A549 (cell line): Measurements from ENCODE around the gene NIM1K. TPM values are rescaled to one million over a fixed set of nuclear protein-coding genes. Genes with fewer than 3 reads are reported as not detected.

ENCODE experiments used
- ATAC-seq, 2 experiments: fragments of 200-7000 bp in 1 of 2; fragments of >200 bp in 1 of 2; cut with Nextera tagmentation in 1 of 2; cut with Tn5 transposase in 1 of 2; 3 replicates each; pipeline versions ENCODE4 v1.8.0 to v1.9.1; 2018 to 2020; ENCODE audit warnings: mild to moderate bottlenecking in 1 of 2, moderate library complexity in 1 of 2
- CTCF ChIA-PET: fragments of 300-600 bp; sonication (Branson Sonifier 250); formaldehyde crosslinking; extraction: SDS; loops from one replicate; lab custom pipeline; 2021; ENCODE audit warnings: antibody characterized with exemption, inconsistent platforms; lab: Yijun Ruan, JAX
- POLR2A ChIA-PET: fragments of 350-600 bp; formaldehyde crosslinking; extraction: SDS; loops from one replicate; lab custom pipeline; 2021; ENCODE audit warnings: antibody characterized with exemption, inconsistent platforms; lab: Yijun Ruan, JAX
- DNase-seq, 2 experiments: peaks; one replicate each; pipeline versions ENCODE4 v3.0.0 to v3.0.0-alpha.2; 2011 to 2016; ENCODE audit warnings: low read depth in 1 of 2, low spot score in 1 of 2
- FAIRE-seq: peaks from 2 replicates; lab custom pipeline; 2011; peaks lifted over from hg19 to GRCh38; lab: Jason Lieb, UNC
- H3K27ac ChIP-seq, 2 experiments: fragments of >200 bp; sonication (Bioruptor Twin); formaldehyde crosslinking; 3 replicates each; pipeline ENCODE4 v1.5.1; 2016 to 2017
- H3K4me1 ChIP-seq: fragments of >200 bp; sonication (Bioruptor Twin); formaldehyde crosslinking; 3 replicates; pipeline ENCODE4 v1.6.1; 2016
- H3K4me2 ChIP-seq: fragments of >200 bp; sonication (Bioruptor Twin); formaldehyde crosslinking; 3 replicates; pipeline ENCODE4 v1.6.1; 2016
- H3K4me3 ChIP-seq: fragments of >200 bp; sonication (Bioruptor Twin); formaldehyde crosslinking; 3 replicates; pipeline ENCODE4 v1.5.1; 2016
- H3K9me3 ChIP-seq: fragments of >200 bp; sonication (Bioruptor Twin); formaldehyde crosslinking; 3 replicates; pipeline ENCODE4 v1.6.1; 2016
- BHLHE40 ChIP-seq: IDR thresholded peaks from 2 replicates; pipeline ENCODE4 v1.6.1; 2012; ENCODE audit warnings: low read depth, low read length, inconsistent platforms
- CBX2 ChIP-seq: fragments of 200-600 bp; sonication (generic); IDR thresholded peaks from 2 replicates; pipeline ENCODE4 v1.6.1; 2016; ENCODE audit warnings: low read depth, mild to moderate bottlenecking, borderline replicate concordance
- ELK1 ChIP-seq: fragments of 150-350 bp; IDR thresholded peaks from 2 replicates; pipeline ENCODE4 v1.6.1; 2014; ENCODE audit warnings: low read depth, mild to moderate bottlenecking, low read length
- ESRRA ChIP-seq: fragments of 150-350 bp; IDR thresholded peaks from 2 replicates; pipeline ENCODE4 v1.6.1; 2014; ENCODE audit warnings: mild to moderate bottlenecking, low read length, borderline replicate concordance
- FOSB ChIP-seq: fragments of 250-450 bp; sonication (Bioruptor Pico); IDR thresholded peaks from 2 replicates; pipeline ENCODE4 v1.5.0; 2020; ENCODE audit warnings: mild to moderate bottlenecking, moderate library complexity
- FOSL2 ChIP-seq, 2 experiments: fragments of 450-650 bp in 1 of 2; fragments of >200 bp in 1 of 2; sonication (Bioruptor Twin) in 1 of 2; formaldehyde crosslinking; IDR thresholded peaks; 2 replicates each; pipeline versions ENCODE4 v1.5.0 to v1.6.1; 2016 to 2020; ENCODE audit warnings: mild to moderate bottlenecking in 1 of 2, moderate library complexity in 1 of 2
- GATA3 ChIP-seq: IDR thresholded peaks from 2 replicates; pipeline ENCODE4 v1.6.1; 2012; ENCODE audit warnings: borderline replicate concordance
- HDAC2 ChIP-seq: fragments of 200-600 bp; sonication (generic); IDR thresholded peaks from 2 replicates; pipeline ENCODE4 v1.6.1; 2016
- HOXA7 ChIP-seq: fragments of 250-450 bp; sonication (Bioruptor Pico); IDR thresholded peaks from 2 replicates; pipeline ENCODE4 v1.5.0; 2020; ENCODE audit warnings: mild to moderate bottlenecking, moderate library complexity
- JUN ChIP-seq, 2 experiments: fragments of >200 bp; sonication (Bioruptor Twin); formaldehyde crosslinking; IDR thresholded peaks; 2 replicates in 1 of 2; 3 replicates in 1 of 2; pipeline ENCODE4 v1.6.1; 2016 to 2017
- JUNB ChIP-seq: fragments of >200 bp; sonication (Bioruptor Twin); formaldehyde crosslinking; IDR thresholded peaks from 2 replicates; pipeline ENCODE4 v1.6.1; 2016
- NR3C1 ChIP-seq: fragments of >200 bp; sonication (Bioruptor Twin); formaldehyde crosslinking; IDR thresholded peaks from 3 replicates; pipeline ENCODE4 v1.6.1; 2017
- PHF8 ChIP-seq: fragments of 200-600 bp; sonication (generic); IDR thresholded peaks from 2 replicates; pipeline ENCODE4 v1.6.1; 2016; ENCODE audit warnings: low read depth, mild to moderate bottlenecking, antibody characterized with exemption, moderate library complexity, borderline replicate concordance
- POLR2AphosphoS2 ChIP-seq: conservative IDR thresholded peaks from 2 replicates; pipeline ENCODE4 v1.6.1; 2012; ENCODE audit warnings: low read length, improper control_type of control experiment, inconsistent platforms
- RARB ChIP-seq: fragments of 250-450 bp; sonication (Bioruptor Pico); IDR thresholded peaks from 2 replicates; pipeline ENCODE4 v1.8.0; 2021; ENCODE audit warnings: mild to moderate bottlenecking, moderate library complexity
- RNF2 ChIP-seq: fragments of 200-600 bp; sonication (generic); IDR thresholded peaks from 2 replicates; pipeline ENCODE4 v1.6.1; 2016; ENCODE audit warnings: low read depth, mild to moderate bottlenecking, antibody characterized with exemption, moderate library complexity, borderline replicate concordance
- SREBF2 ChIP-seq: fragments of 450-650 bp; IDR thresholded peaks from 2 replicates; pipeline ENCODE4 v1.6.1; 2014; ENCODE audit warnings: mild to moderate bottlenecking, moderate library complexity
- TFCP2L1 ChIP-seq: fragments of 250-450 bp; sonication (Bioruptor Pico); IDR thresholded peaks from 2 replicates; pipeline ENCODE4 v1.5.0; 2021; ENCODE audit warnings: mild to moderate bottlenecking
- TP53 ChIP-seq: fragments of 250-450 bp; sonication (Bioruptor Pico); IDR thresholded peaks from 2 replicates; pipeline ENCODE4 v1.5.0; 2021; ENCODE audit warnings: mild to moderate bottlenecking, moderate library complexity
- ZC3H11A ChIP-seq: fragments of 450-650 bp; IDR thresholded peaks from 2 replicates; pipeline ENCODE4 v1.6.1; 2014; ENCODE audit warnings: antibody characterized with exemption, mild to moderate bottlenecking
- ZSCAN20 ChIP-seq: fragments of 250-450 bp; sonication (Bioruptor Pico); IDR thresholded peaks from 2 replicates; pipeline ENCODE4 v1.8.0; 2022; ENCODE audit warnings: mild to moderate bottlenecking, moderate library complexity
- WGBS: methylation state at CpG from one replicate; pipeline ENCODE4 v1.1.6; 2017; ENCODE audit errors: missing lambda C conversion rate; 5-methylcytosine and 5-hydroxymethylcytosine counted together
- polyA plus RNA-seq, 4 experiments: library from polyadenylated mRNA; depleted of rRNA in 3 of 4; stranded (reverse); fragments of >200 nt; fragmentation: RNase III in 1 of 4; extraction: RNeasy Plus Mini Kit Qiagen cat#74134 plus additional on column Dnase treatment in 1 of 4; gene quantifications; 2 replicates in 3 of 4; 3 replicates in 1 of 4; pipeline ENCODE4 v1.2.3, GENCODE V29; 2011 to 2017
- TF ChIP-seq, protein P1 (sequence below): IDR thresholded peaks from 2 replicates; pipeline ENCODE4 v1.6.1; 2012; ENCODE audit warnings: low read depth, borderline replicate concordance
- TF ChIP-seq, protein P2 (sequence below): IDR thresholded peaks from 2 replicates; pipeline ENCODE4 v1.6.1; 2012
- TF ChIP-seq, protein P3 (sequence below): fragments of 450-650 bp; IDR thresholded peaks from 2 replicates; pipeline ENCODE4 v1.6.1; 2014; ENCODE audit warnings: antibody characterized with exemption
- TF ChIP-seq, protein P4 (sequence below): fragments of 250-450 bp; sonication (Bioruptor Pico); IDR thresholded peaks from 2 replicates; pipeline ENCODE4 v1.5.0; 2021; ENCODE audit warnings: mild to moderate bottlenecking, moderate library complexity, borderline replicate concordance

Gene NIM1K
- polyA plus RNA-seq, 2 of the 4 experiments (the other 2 are of a cell fraction), result 0.06 to 0.23 TPM

DNA sequence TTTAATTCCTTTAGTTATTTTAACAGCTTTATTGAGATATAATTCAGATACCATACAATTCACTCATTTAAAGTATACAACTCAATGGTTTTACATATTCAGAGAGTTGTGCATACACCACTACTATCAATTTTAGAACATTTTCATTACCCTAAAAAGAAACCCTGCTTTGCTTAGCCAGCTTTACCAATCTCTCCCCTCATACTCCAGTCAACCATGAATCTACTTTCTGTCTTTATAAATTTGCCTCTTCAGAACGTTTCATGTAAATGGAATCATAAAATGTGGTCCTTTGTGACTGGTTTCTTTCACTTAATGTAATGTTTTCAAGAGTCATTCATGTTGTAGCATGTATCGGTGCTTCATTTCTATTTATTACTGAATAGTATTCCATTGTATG, 24.9 kb downstream of the NIM1K start:
- FAIRE-seq (no peak), DNase-seq (no peak), ATAC-seq (no peak)
- CTCF ChIA-PET, result no interaction called here
- no peak for TF ChIP-seq ELK1
- WGBS, result 44% methylated on average over 2 of the region's 2 CpGs
- H3K27ac ChIP-seq, result no peak overlapping the region
- H3K4me2 ChIP-seq, result no peak overlapping the region
- H3K4me3 ChIP-seq, result no peak overlapping the region
- H3K4me1 ChIP-seq, result no peaks in the 10 kb centered on the region
- peaks cover 3% of the 10 kb centered on the region; the same call in 1 of the 3 replicates for H3K9me3 ChIP-seq
- POLR2A ChIA-PET, result no interaction called here

- FAIRE-seq (no peak), DNase-seq (no peak), ATAC-seq (no peak)
- H3K27ac ChIP-seq, result no peak overlapping the region
- H3K9me3 ChIP-seq, result peaks cover 3% of the 10 kb centered on the region; the same call in 1 of the 3 replicates
- ChIA-PET CTCF (no interaction called here), POLR2A (no interaction called here)
- H3K4me3 ChIP-seq, result no peak overlapping the region
- H3K4me2 ChIP-seq, result no peak overlapping the region
- TF ChIP-seq SREBF2, result no peak
- no peak for TF ChIP-seq JUN (IDR thresholded peaks at IDR 0.05)
- no peak for TF ChIP-seq GATA3
- no peak for TF ChIP-seq HDAC2
- TF ChIP-seq, protein P1, sequence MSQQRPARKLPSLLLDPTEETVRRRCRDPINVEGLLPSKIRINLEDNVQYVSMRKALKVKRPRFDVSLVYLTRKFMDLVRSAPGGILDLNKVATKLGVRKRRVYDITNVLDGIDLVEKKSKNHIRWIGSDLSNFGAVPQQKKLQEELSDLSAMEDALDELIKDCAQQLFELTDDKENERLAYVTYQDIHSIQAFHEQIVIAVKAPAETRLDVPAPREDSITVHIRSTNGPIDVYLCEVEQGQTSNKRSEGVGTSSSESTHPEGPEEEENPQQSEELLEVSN, result no peak
- no peak for TF ChIP-seq CBX2
- TF ChIP-seq TFCP2L1, result no peak
- TF ChIP-seq, protein P2, sequence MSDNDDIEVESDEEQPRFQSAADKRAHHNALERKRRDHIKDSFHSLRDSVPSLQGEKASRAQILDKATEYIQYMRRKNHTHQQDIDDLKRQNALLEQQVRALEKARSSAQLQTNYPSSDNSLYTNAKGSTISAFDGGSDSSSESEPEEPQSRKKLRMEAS, result no peak
- no peaks in the 10 kb centered on the region for H3K4me1 ChIP-seq
- WGBS, result 62% methylated on average over 1 of the region's 1 CpG
These were observed 27.1 kb downstream of the NIM1K start for GRCh38 chr5:43219120-43219519.

DNA sequence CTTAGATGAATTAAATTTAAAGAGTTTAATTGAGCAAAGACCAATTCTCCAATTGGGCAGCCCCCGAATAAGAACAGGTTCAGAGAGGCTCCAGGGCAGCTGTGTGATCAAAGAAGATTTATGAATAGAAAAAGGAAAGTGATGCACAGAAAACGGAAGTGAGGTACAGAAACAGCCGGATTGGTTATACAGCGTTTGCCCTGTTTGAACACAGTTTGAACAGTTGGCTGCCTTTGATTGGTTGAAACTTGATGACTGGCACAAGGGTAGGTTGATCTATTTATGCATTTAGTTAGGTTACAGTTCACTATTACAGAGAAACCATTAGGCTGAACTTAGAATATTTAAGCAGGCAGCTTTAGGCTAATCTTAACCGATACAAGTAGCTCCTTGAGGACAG, 29.5 kb downstream of the NIM1K start:
- FAIRE-seq (no peak), ATAC-seq (no peak), DNase-seq (no peak)
- Histone ChIP-seq H3K4me2 (no peak overlapping the region), H3K4me1 (no peaks in the 10 kb centered on the region), H3K9me3 (peaks cover 3% of the 10 kb centered on the region; the same call in 1 of the 3 replicates), H3K27ac (no peak overlapping the region), H3K4me3 (no peak overlapping the region)
- ChIA-PET CTCF (interaction anchor here (0.6 to 3.0 kb wide), 2 partner anchors 114 to 168 kb away, joined by 4 to 13 read pairs; no protein-coding TSS in a partner anchor), POLR2A (no interaction called here)
- 71% methylated on average over 5 of the region's 5 CpGs for WGBS
- no peak for TF ChIP-seq NR3C1
- TF ChIP-seq ZSCAN20 (CRISPR knock-in tag), result no peak
- no peak for TF ChIP-seq RARB (CRISPR knock-in tag)
- TF ChIP-seq TP53, result no peak
- no peak for TF ChIP-seq HOXA7
- TF ChIP-seq ESRRA, result no peak
- no peak for TF ChIP-seq JUN (IDR thresholded peaks at IDR 0.05)
- TF ChIP-seq ZC3H11A, result no peak
- TF ChIP-seq, protein P3, sequence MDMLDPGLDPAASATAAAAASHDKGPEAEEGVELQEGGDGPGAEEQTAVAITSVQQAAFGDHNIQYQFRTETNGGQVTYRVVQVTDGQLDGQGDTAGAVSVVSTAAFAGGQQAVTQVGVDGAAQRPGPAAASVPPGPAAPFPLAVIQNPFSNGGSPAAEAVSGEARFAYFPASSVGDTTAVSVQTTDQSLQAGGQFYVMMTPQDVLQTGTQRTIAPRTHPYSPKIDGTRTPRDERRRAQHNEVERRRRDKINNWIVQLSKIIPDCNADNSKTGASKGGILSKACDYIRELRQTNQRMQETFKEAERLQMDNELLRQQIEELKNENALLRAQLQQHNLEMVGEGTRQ, result no peak
- TF ChIP-seq CBX2, result no peak
- no peak for TF ChIP-seq FOSB
- TF ChIP-seq, protein P4, sequence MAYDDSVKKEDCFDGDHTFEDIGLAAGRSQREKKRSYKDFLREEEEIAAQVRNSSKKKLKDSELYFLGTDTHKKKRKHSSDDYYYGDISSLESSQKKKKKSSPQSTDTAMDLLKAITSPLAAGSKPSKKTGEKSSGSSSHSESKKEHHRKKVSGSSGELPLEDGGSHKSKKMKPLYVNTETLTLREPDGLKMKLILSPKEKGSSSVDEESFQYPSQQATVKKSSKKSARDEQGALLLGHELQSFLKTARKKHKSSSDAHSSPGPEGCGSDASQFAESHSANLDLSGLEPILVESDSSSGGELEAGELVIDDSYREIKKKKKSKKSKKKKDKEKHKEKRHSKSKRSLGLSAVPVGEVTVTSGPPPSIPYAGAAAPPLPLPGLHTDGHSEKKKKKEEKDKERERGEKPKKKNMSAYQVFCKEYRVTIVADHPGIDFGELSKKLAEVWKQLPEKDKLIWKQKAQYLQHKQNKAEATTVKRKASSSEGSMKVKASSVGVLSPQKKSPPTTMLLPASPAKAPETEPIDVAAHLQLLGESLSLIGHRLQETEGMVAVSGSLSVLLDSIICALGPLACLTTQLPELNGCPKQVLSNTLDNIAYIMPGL (CRISPR knock-in tag), result no peak
- no peak for TF ChIP-seq PHF8
- no peak for TF ChIP-seq BHLHE40
- no peak for TF ChIP-seq JUNB
- TF ChIP-seq FOSL2 (IDR thresholded peaks at IDR 0.05), result no peak
- no peak for TF ChIP-seq FOSL2 (CRISPR knock-in tag; IDR thresholded peaks at IDR 0.05)
- TF ChIP-seq POLR2AphosphoS2, result no peak
- TF ChIP-seq RNF2, result no peak
